Common myeloid progenitor, CD34-positive (primary cell): Measurements from ENCODE around the gene FAF1.

Experiments
- CTCF ChIA-PET: fragments of 350-600 bp; sonication (Branson Sonifier 250); formaldehyde crosslinking; loops from one replicate; lab custom pipeline; 2021; ENCODE audit warnings: antibody characterized with exemption; lab: Charles Lee
- POLR2A ChIA-PET: fragments of 350-600 bp; sonication (Branson Sonifier 250); formaldehyde crosslinking; loops from one replicate; lab custom pipeline; 2021; ENCODE audit warnings: antibody characterized with exemption; lab: Charles Lee
- DNase-seq, 3 donors: peaks; one replicate each; pipeline versions ENCODE4 v3.0.0 to v3.0.0-alpha.2; 2013
- H3K27ac ChIP-seq, 2 experiments: 1 replicate in 1 of 2; 2 replicates in 1 of 2; pipeline ENCODE4 v1.7.0; 2013; ENCODE audit warnings: inconsistent platforms in 2 of 2, low read length in 2 of 2, mild to moderate bottlenecking in 2 of 2, low read depth in 1 of 2, moderate library complexity in 1 of 2; ENCODE audit not compliant: severe bottlenecking in 2 of 2, insufficient read depth in 1 of 2, poor library complexity in 1 of 2
- H3K27me3 ChIP-seq, 5 experiments: replicated peaks in 2 of 5; 1 replicate in 3 of 5; 2 replicates in 2 of 5; pipeline versions ENCODE4 v1.6.1 to v1.7.0; 2013; ENCODE audit warnings: low read length in 4 of 5, mild to moderate bottlenecking in 2 of 5, moderate library complexity in 2 of 5, inconsistent platforms in 1 of 5; ENCODE audit not compliant: insufficient read depth in 5 of 5, control insufficient read depth in 4 of 5
- H3K36me3 ChIP-seq, 4 experiments: 1 replicate in 2 of 4; 2 replicates in 2 of 4; pipeline versions ENCODE4 v1.6.1 to v1.7.0; 2013; ENCODE audit warnings: low read length in 3 of 4, control low read depth in 1 of 4, mild to moderate bottlenecking in 1 of 4; ENCODE audit not compliant: control insufficient read depth in 4 of 4, insufficient read depth in 4 of 4
- H3K4me1 ChIP-seq, 4 experiments: 1 replicate in 3 of 4; 2 replicates in 1 of 4; pipeline versions ENCODE4 v1.6.1 to v1.7.1; 2013; ENCODE audit warnings: low read length in 3 of 4, mild to moderate bottlenecking in 3 of 4, control low read depth in 1 of 4, inconsistent platforms in 1 of 4, moderate library complexity in 1 of 4; ENCODE audit not compliant: control insufficient read depth in 4 of 4, insufficient read depth in 4 of 4; ENCODE audit errors: control extremely low read depth in 1 of 4
- H3K4me3 ChIP-seq, 7 experiments: 1 replicate in 4 of 7; 2 replicates in 3 of 7; pipeline versions ENCODE4 v1.5.1 to v1.7.0; 2013; ENCODE audit warnings: mild to moderate bottlenecking in 7 of 7, low read length in 6 of 7, moderate library complexity in 6 of 7, inconsistent platforms in 2 of 7, low read depth in 2 of 7, control low read depth in 1 of 7; ENCODE audit not compliant: insufficient read depth in 4 of 7, control insufficient read depth in 1 of 7; ENCODE audit errors: extremely low read depth in 1 of 7
- H3K9me3 ChIP-seq, 5 experiments: 1 replicate in 4 of 5; 2 replicates in 1 of 5; pipeline versions ENCODE4 v1.6.1 to v1.7.1; 2013; ENCODE audit warnings: low read length in 4 of 5, mild to moderate bottlenecking in 2 of 5, inconsistent platforms in 1 of 5, low read depth in 1 of 5, moderate library complexity in 1 of 5; ENCODE audit not compliant: control insufficient read depth in 4 of 5, insufficient read depth in 2 of 5; ENCODE audit errors: control extremely low read depth in 1 of 5
- WGBS: methylation state at CpG from one replicate; pipeline ENCODE4 v1.1.5; 2013; ENCODE audit not compliant: insufficient coverage; 5-methylcytosine and 5-hydroxymethylcytosine counted together

Gene FAF1

GRCh38 chr1:50985094-50985493, 25.0 kb upstream of the FAF1 start:
- ChIA-PET POLR2A (no interaction called here), CTCF (no interaction called here)
- H3K27ac ChIP-seq: no peak overlapping the region
- peaks cover 7 to 56% (median 25%) of the 10 kb centered on the region in 5 experiments for H3K27me3 ChIP-seq
- H3K9me3 ChIP-seq: no peaks in the 10 kb centered on the region
- WGBS: 14% methylated on average over 1 of the region's 1 CpG
- H3K4me3 ChIP-seq: no peak overlapping the region
- DNase-seq: no peak
- H3K36me3 ChIP-seq: no peaks in the 10 kb centered on the region
- H3K4me1 ChIP-seq: no peaks in the 10 kb centered on the region

GRCh38 chr1:50983219-50983802, 23.2 kb upstream of the FAF1 start:
- ChIA-PET CTCF (no interaction called here), POLR2A (no interaction called here)
- WGBS: 20% methylated on average over 1 of the region's 2 CpGs
- Histone ChIP-seq H3K36me3 (no peaks in the 10 kb centered on the region), H3K27ac (no peak overlapping the region), H3K9me3 (no peaks in the 10 kb centered on the region), H3K4me3 (no peak overlapping the region), H3K4me1 (peaks cover 0 to 5% (median 5%) of the 10 kb centered on the region in 4 experiments), H3K27me3 (peaks cover 13 to 74% (median 39%) of the 10 kb centered on the region in 5 experiments)
- DNase-seq: no peak

GRCh38 chr1:50982611-50983010, 22.5 kb upstream of the FAF1 start:
- no peak overlapping the region for H3K27ac ChIP-seq
- DNase-seq: no peak
- CTCF ChIA-PET: interaction anchor here (1.0 kb wide), 1 partner anchor 53 kb away, joined by 3 read pairs; no protein-coding TSS in a partner anchor
- POLR2A ChIA-PET: no interaction called here
- WGBS: no CpG with 5 or more reads among the region's 3 CpGs
- H3K27me3 ChIP-seq: peaks cover 15 to 79% (median 41%) of the 10 kb centered on the region in 5 experiments
- no peak overlapping the region for H3K4me3 ChIP-seq
- H3K36me3 ChIP-seq: no peaks in the 10 kb centered on the region
- H3K9me3 ChIP-seq: no peaks in the 10 kb centered on the region
- peaks cover 0 to 12% (median 11%) of the 10 kb centered on the region in 4 experiments for H3K4me1 ChIP-seq

GRCh38 chr1:50981741-50982140, 21.7 kb upstream of the FAF1 start:
- H3K27me3 ChIP-seq: peaks cover 19 to 88% (median 47%) of the 10 kb centered on the region in 5 experiments
- WGBS: 100% methylated on average over 1 of the region's 1 CpG
- POLR2A ChIA-PET: no interaction called here

GRCh38 chr1:50980505-50980904, 20.4 kb upstream of the FAF1 start:
- peaks cover 21 to 93% (median 54%) of the 10 kb centered on the region in 5 experiments for H3K27me3 ChIP-seq
- H3K9me3 ChIP-seq: no peaks in the 10 kb centered on the region
- no peaks in the 10 kb centered on the region for H3K36me3 ChIP-seq
- CTCF ChIA-PET: no interaction called here
- no peak for DNase-seq
- POLR2A ChIA-PET: no interaction called here
- no peak overlapping the region for H3K4me3 ChIP-seq
- peaks cover 2 to 25% (median 24%) of the 10 kb centered on the region in 4 experiments for H3K4me1 ChIP-seq
- H3K27ac ChIP-seq: peak overlapping the region in 1 of 2 experiments; percentile 74

More at GRCh38 chr1:50981741-50982140, 21.7 kb upstream of the FAF1 start:
- no peak overlapping the region for H3K4me3 ChIP-seq
- no peaks in the 10 kb centered on the region for H3K36me3 ChIP-seq
- H3K4me1 ChIP-seq: peaks cover 0 to 21% (median 20%) of the 10 kb centered on the region in 4 experiments
- CTCF ChIA-PET: interaction anchor here (1.0 kb wide), 2 partner anchors 11 to 53 kb away, joined by 3 to 4 read pairs; no protein-coding TSS in a partner anchor
- H3K9me3 ChIP-seq: no peaks in the 10 kb centered on the region
- H3K27ac ChIP-seq: no peak overlapping the region
- DNase-seq: no peak

GRCh38 chr1:50979937-50980336, 19.9 kb upstream of the FAF1 start:
- Histone ChIP-seq H3K9me3 (no peaks in the 10 kb centered on the region), H3K4me1 (peaks cover 2 to 25% (median 24%) of the 10 kb centered on the region in 4 experiments), H3K27ac (peak overlapping the region in 1 of 2 experiments; percentile 74), H3K36me3 (no peaks in the 10 kb centered on the region), H3K27me3 (peaks cover 21 to 89% (median 51%) of the 10 kb centered on the region in 5 experiments), H3K4me3 (no peak overlapping the region)
- no peak for DNase-seq
- WGBS: no CpG with 5 or more reads among the region's 1 CpG
- CTCF ChIA-PET: no interaction called here
- POLR2A ChIA-PET: no interaction called here
